GM12878 (cell line): ENCODE measurements around the gene NOL4L. TPM values are rescaled to one million over a fixed set of nuclear protein-coding genes. Genes with fewer than 3 reads are reported as not detected.

ENCODE experiments used
- ATAC-seq: fragments of 200-7000 bp; cut with Tn5 transposase; 3 replicates; pipeline ENCODE4 v1.9.1; 2020; ENCODE audit warnings: mild to moderate bottlenecking, moderate library complexity
- BruUV-seq: library from RNA; stranded (reverse); fragments of 400-500 nt; replicated peaks from 2 replicates; lab custom pipeline; 2021; lab: Mats Ljungman, UMichigan
- CTCF ChIA-PET: fragments of 300-600 bp; sonication (Branson Sonifier 250); formaldehyde crosslinking; extraction: SDS; loops from one replicate; lab custom pipeline; 2021; ENCODE audit warnings: inconsistent platforms; lab: Yijun Ruan, JAX
- POLR2A ChIA-PET: fragments of 350-600 bp; formaldehyde crosslinking; extraction: SDS; loops from one replicate; lab custom pipeline; 2021; ENCODE audit warnings: inconsistent platforms; lab: Charles Lee
- RAD21 ChIA-PET: fragments of 300-600 bp; sonication (Branson Sonifier 250); formaldehyde crosslinking; loops from one replicate; lab custom pipeline; 2023; ENCODE audit warnings: antibody characterized with exemption; ENCODE audit not compliant: unreplicated experiment; lab: Charles Lee
- SMC1A ChIA-PET: fragments of 300-600 bp; sonication (Branson Sonifier 250); formaldehyde crosslinking; loops from one replicate; lab custom pipeline; 2023; ENCODE audit not compliant: unreplicated experiment, uncharacterized antibody; lab: Charles Lee
- DNase-seq: peaks from one replicate; pipeline ENCODE4 v3.0.0-alpha.2; 2011; ENCODE audit warnings: low read depth, low spot score
- FAIRE-seq: peaks from 3 replicates; lab custom pipeline; 2011; peaks lifted over from hg19 to GRCh38; lab: Jason Lieb, UNC
- H2AFZ ChIP-seq: 2 replicates; pipeline ENCODE4 v1.6.0; 2011; ENCODE audit warnings: low read depth, low read length, control low read depth; ENCODE audit not compliant: control insufficient read depth
- H3K27ac ChIP-seq: 2 replicates; pipeline ENCODE4 v1.5.1; 2011; ENCODE audit warnings: control low read depth; ENCODE audit not compliant: control insufficient read depth, insufficient read depth
- H3K27me3 ChIP-seq, 2 experiments: replicated peaks in 1 of 2; 2 replicates each; pipeline versions ENCODE4 v1.6.0 to v1.6.1; 2011; ENCODE audit warnings: low read length in 1 of 2; ENCODE audit not compliant: control insufficient read depth in 2 of 2, insufficient read depth in 2 of 2
- H3K36me3 ChIP-seq, 2 experiments: 2 replicates each; pipeline ENCODE4 v1.5.1; 2011; ENCODE audit warnings: low read length in 1 of 2; ENCODE audit not compliant: control insufficient read depth in 2 of 2, insufficient read depth in 2 of 2
- H3K4me1 ChIP-seq: 2 replicates; pipeline ENCODE4 v1.6.1; 2011; ENCODE audit warnings: mild to moderate bottlenecking, low read length, moderate library complexity, mixed read lengths; ENCODE audit not compliant: control insufficient read depth, insufficient read depth
- H3K4me2 ChIP-seq: 2 replicates; pipeline ENCODE4 v1.6.0; 2011; ENCODE audit warnings: control low read depth; ENCODE audit not compliant: control insufficient read depth, insufficient read depth
- H3K4me3 ChIP-seq: fragments of 200-600 bp; sonication (generic); 2 replicates; pipeline ENCODE4 v1.5.1; 2016
- H3K79me2 ChIP-seq: 2 replicates; pipeline ENCODE4 v1.6.0; 2011; ENCODE audit warnings: low read length; ENCODE audit not compliant: control insufficient read depth, insufficient read depth
- H3K9ac ChIP-seq: 2 replicates; pipeline ENCODE4 v1.8.0; 2011; ENCODE audit warnings: low read length, control low read depth, mixed read lengths; ENCODE audit not compliant: control insufficient read depth, insufficient read depth
- H3K9me3 ChIP-seq: replicated peaks from 3 replicates; pipeline ENCODE4 v1.5.1; 2011; ENCODE audit warnings: mild to moderate bottlenecking, low read length; ENCODE audit not compliant: control insufficient read depth, insufficient read depth
- H4K20me1 ChIP-seq: 2 replicates; pipeline ENCODE4 v1.6.0; 2011; ENCODE audit not compliant: control insufficient read depth, insufficient read depth
- NFYB ChIP-seq: IDR thresholded peaks from 2 replicates; pipeline ENCODE4 v1.6.1; 2011; ENCODE audit warnings: low read depth, mild to moderate bottlenecking, low read length, improper control_type of control experiment, moderate library complexity; ENCODE audit not compliant: insufficient read depth
- NR2C2 ChIP-seq: IDR thresholded peaks from 2 replicates; pipeline ENCODE4 v1.6.1; 2011; ENCODE audit warnings: borderline replicate concordance, low read depth; ENCODE audit not compliant: control insufficient read depth, insufficient read length
- RUNX3 ChIP-seq: IDR thresholded peaks from 2 replicates; pipeline ENCODE4 v1.6.1; 2012; ENCODE audit warnings: low read length, inconsistent platforms
- SP1 ChIP-seq: IDR thresholded peaks from one replicate; pipeline ENCODE4 v1.6.1; 2011; ENCODE audit warnings: low read depth, low read length
- TCF3 ChIP-seq: IDR thresholded peaks from 2 replicates; pipeline ENCODE4 v1.6.1; 2012; ENCODE audit warnings: low read depth, mild to moderate bottlenecking, low read length, borderline replicate concordance; ENCODE audit not compliant: insufficient read depth
- ZNF24 ChIP-seq: fragments of 450-650 bp; IDR thresholded peaks from 2 replicates; pipeline ENCODE4 v1.6.1; 2017; ENCODE audit warnings: antibody characterized with exemption, mild to moderate bottlenecking
- WGBS: methylation state at CpG from one replicate; pipeline ENCODE4 v1.1.6; 2016; ENCODE audit warnings: low lambda C conversion rate; ENCODE audit not compliant: insufficient replicate concordance, insufficient coverage; ENCODE audit errors: missing lambda C conversion rate; 5-methylcytosine and 5-hydroxymethylcytosine counted together
- in situ Hi-C: fragments of 300-500 bp; cut with MboI; formaldehyde crosslinking; loops from 9 replicates; pipeline ENCODE4 v1.14.3; 2018; ENCODE audit warnings: mixed read lengths
- intact Hi-C: fragments of 100-400 bp; cut with micrococcal nuclease; formaldehyde crosslinking; loops from one replicate; pipeline ENCODE4 v1.14.2; 2022; ENCODE audit not compliant: unreplicated experiment
- polyA plus RNA-seq, 11 experiments: library from polyadenylated mRNA; depleted of rRNA in 4 of 11; unstranded in 6 of 11; stranded (reverse) in 5 of 11; fragments of >200 nt; fragmentation: Nextera tagmentation in 4 of 11; fragmentation: Illumina TruSeq in 1 of 11; extraction: Ambion mirVana in 4 of 11; extraction: Trizol in 1 of 11; gene quantifications; 1 replicate in 1 of 11; 2 replicates in 10 of 11; pipeline versions ENCODE4 v1.2.1 to v1.2.3, GENCODE V29; 2011 to 2016; ENCODE audit warnings: inconsistent platforms in 2 of 11, missing spikeins in 2 of 11, low read depth in 1 of 11
- total RNA-seq, 4 experiments: library from RNA; depleted of rRNA in 3 of 4; stranded (reverse); fragments of >200 nt in 3 of 4; fragmentation: Illumina TruSeq in 1 of 4; extraction: Trizol in 1 of 4; gene quantifications; 2 replicates each; pipeline versions ENCODE4 v1.2.1 to v1.2.3, GENCODE V29; 2013 to 2021
- TF ChIP-seq, protein P1 (sequence below): fragments of 450-650 bp; IDR thresholded peaks from 2 replicates; pipeline ENCODE4 v1.6.1; 2014; ENCODE audit warnings: mild to moderate bottlenecking
- TF ChIP-seq, protein P2 (sequence below): IDR thresholded peaks from 2 replicates; pipeline ENCODE4 v1.6.1; 2012; ENCODE audit warnings: mild to moderate bottlenecking, low read depth, low read length

The NOL4L gene
- total and polyA plus RNA-seq, 10 of the 15 experiments (the other 5 are each of a cell fraction or from before 2014, with no cell fraction given) = 2.3 to 24.0 (median 8.0) TPM

DNA sequence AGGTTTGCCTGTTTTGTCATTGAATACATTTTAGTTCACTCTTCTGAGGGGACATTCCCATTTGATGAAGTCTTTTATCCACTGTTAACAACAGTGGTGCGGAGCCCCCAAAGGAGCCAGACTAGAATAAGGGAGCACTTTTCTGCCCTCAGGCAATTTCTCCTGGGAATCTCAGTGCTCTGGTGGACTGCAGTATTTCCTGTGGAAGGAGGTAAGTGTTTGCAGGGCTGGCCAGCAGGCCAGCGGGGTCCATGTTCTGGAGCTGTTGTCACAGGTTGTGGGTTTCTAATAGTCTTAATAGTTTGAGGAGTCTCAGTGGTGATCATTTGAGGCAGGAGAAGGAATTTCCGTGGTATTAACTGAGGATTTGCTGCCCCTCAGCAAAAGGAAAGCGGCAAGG is 143.5 kb downstream of the NOL4L start:
- in situ Hi-C loops = no loop called here

More for the DNA sequence above, 143.5 kb downstream of the NOL4L start:
- intact Hi-C loops = no loop called here
- no peak overlapping the region for H3K27ac ChIP-seq
- peaks cover 16 to 20% of the 10 kb centered on the region in 2 experiments for H3K36me3 ChIP-seq
- H3K27me3 ChIP-seq = no peaks in the 10 kb centered on the region
- H4K20me1 ChIP-seq = no peaks in the 10 kb centered on the region; the same call in 1 of the 2 replicates
- H3K4me1 ChIP-seq = no peaks in the 10 kb centered on the region
- no peaks in the 10 kb centered on the region for H3K9me3 ChIP-seq
- no peak for FAIRE-seq
- ChIA-PET SMC1A (interaction anchor here (0.9 kb wide), 1 partner anchor 25 kb away, joined by 3 read pairs; no protein-coding TSS in a partner anchor), RAD21 (interaction anchor here (0.6 kb wide), 1 partner anchor 11 kb away, joined by 3 read pairs; no protein-coding TSS in a partner anchor), POLR2A (no interaction called here), CTCF (no interaction called here)
- no peak overlapping the region for H3K4me3 ChIP-seq
- H3K4me2 ChIP-seq = no peak overlapping the region
- ATAC-seq = no peak
- H2AFZ ChIP-seq = no peak overlapping the region
- H3K9ac ChIP-seq = no peak overlapping the region
- no peaks in the 10 kb centered on the region for H3K79me2 ChIP-seq
- no peak for DNase-seq
- 100% methylated on average over 4 of the region's 4 CpGs for WGBS
- no TSS peak for BruUV-seq
- no peak for TF ChIP-seq RUNX3
- TF ChIP-seq, protein P1, sequence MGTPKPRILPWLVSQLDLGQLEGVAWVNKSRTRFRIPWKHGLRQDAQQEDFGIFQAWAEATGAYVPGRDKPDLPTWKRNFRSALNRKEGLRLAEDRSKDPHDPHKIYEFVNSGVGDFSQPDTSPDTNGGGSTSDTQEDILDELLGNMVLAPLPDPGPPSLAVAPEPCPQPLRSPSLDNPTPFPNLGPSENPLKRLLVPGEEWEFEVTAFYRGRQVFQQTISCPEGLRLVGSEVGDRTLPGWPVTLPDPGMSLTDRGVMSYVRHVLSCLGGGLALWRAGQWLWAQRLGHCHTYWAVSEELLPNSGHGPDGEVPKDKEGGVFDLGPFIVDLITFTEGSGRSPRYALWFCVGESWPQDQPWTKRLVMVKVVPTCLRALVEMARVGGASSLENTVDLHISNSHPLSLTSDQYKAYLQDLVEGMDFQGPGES = no peak
- no peak for TF ChIP-seq SP1
- no peak for TF ChIP-seq NR2C2
- TF ChIP-seq ZNF24 = no peak
- no peak for TF ChIP-seq TCF3
- no peak for TF ChIP-seq NFYB
- TF ChIP-seq, protein P2, sequence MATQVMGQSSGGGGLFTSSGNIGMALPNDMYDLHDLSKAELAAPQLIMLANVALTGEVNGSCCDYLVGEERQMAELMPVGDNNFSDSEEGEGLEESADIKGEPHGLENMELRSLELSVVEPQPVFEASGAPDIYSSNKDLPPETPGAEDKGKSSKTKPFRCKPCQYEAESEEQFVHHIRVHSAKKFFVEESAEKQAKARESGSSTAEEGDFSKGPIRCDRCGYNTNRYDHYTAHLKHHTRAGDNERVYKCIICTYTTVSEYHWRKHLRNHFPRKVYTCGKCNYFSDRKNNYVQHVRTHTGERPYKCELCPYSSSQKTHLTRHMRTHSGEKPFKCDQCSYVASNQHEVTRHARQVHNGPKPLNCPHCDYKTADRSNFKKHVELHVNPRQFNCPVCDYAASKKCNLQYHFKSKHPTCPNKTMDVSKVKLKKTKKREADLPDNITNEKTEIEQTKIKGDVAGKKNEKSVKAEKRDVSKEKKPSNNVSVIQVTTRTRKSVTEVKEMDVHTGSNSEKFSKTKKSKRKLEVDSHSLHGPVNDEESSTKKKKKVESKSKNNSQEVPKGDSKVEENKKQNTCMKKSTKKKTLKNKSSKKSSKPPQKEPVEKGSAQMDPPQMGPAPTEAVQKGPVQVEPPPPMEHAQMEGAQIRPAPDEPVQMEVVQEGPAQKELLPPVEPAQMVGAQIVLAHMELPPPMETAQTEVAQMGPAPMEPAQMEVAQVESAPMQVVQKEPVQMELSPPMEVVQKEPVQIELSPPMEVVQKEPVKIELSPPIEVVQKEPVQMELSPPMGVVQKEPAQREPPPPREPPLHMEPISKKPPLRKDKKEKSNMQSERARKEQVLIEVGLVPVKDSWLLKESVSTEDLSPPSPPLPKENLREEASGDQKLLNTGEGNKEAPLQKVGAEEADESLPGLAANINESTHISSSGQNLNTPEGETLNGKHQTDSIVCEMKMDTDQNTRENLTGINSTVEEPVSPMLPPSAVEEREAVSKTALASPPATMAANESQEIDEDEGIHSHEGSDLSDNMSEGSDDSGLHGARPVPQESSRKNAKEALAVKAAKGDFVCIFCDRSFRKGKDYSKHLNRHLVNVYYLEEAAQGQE = no peak
